ENCODE data around the gene GIT2. TPM values are rescaled to one million over a fixed set of nuclear protein-coding genes. Genes with fewer than 3 reads are reported as not detected.

GIT2 gene
- total and polyA plus RNA-seq, 10 of the 15 experiments (the other 5 are each of a cell fraction or from before 2014, with no cell fraction given), result 9.1 to 49.9 (median 43.9) TPM

GRCh38 chr12:109932878-109933503 lies 63.2 kb downstream of the GIT2 start:
- H3K79me2 ChIP-seq (ENCODE audit: control insufficient read depth, insufficient read depth, low read length), result no peaks in the 10 kb centered on the region
- no peak overlapping the region for H3K4me3 ChIP-seq
- ATAC-seq (no peak), DNase-seq (ENCODE audit: low read depth, low spot score) (no peak), FAIRE-seq (no peak)
- H3K27ac ChIP-seq (ENCODE audit: control insufficient read depth, insufficient read depth), result no peak overlapping the region
- ChIA-PET SMC1A (ENCODE audit: uncharacterized antibody, unreplicated experiment) (interaction anchor here (1.0 kb wide), 1 partner anchor 55 kb away, joined by 3 read pairs; no protein-coding TSS in a partner anchor), POLR2A (interaction anchor here (0.5 kb wide), 1 partner anchor 451 kb away, joined by 9 read pairs; no protein-coding TSS in a partner anchor), CTCF (interaction anchor here (0.7 to 1.0 kb wide), 2 partner anchors 10 to 88 kb away, joined by 3 read pairs; no protein-coding TSS in a partner anchor), RAD21 (ENCODE audit: unreplicated experiment) (no interaction called here)
- no TSS peak for BruUV-seq (replicated peaks)
- H3K9ac ChIP-seq (ENCODE audit: control insufficient read depth, insufficient read depth, low read length), result no peak overlapping the region
- TF ChIP-seq RELB (IDR thresholded peaks at IDR 0.05; ENCODE audit: low read depth) (no peak), SMAD1 (IDR thresholded peaks at IDR 0.05; ENCODE audit: low read depth, partially characterized antibody) (no peak), EZH2 (IDR thresholded peaks at IDR 0.05; ENCODE audit: borderline replicate concordance, control insufficient read depth, low read depth, low read length) (no peak), NFXL1 (IDR thresholded peaks at IDR 0.05; ENCODE audit: borderline replicate concordance) (no peak), MYB (IDR thresholded peaks at IDR 0.05; ENCODE audit: borderline replicate concordance, low read depth, low read length) (no peak), JUNB (IDR thresholded peaks at IDR 0.05) (no peak), TARDBP (IDR thresholded peaks at IDR 0.05; ENCODE audit: borderline replicate concordance) (no peak), MXI1 (IDR thresholded peaks at IDR 0.05; ENCODE audit: low read depth, low read length) (no peak), IRF4 (IDR thresholded peaks at IDR 0.05; ENCODE audit: low read depth, low read length) (no peak), IKZF2 (IDR thresholded peaks at IDR 0.05) (no peak), CREB1 (IDR thresholded peaks at IDR 0.05; ENCODE audit: low read depth) (no peak), TBL1XR1 (IDR thresholded peaks at IDR 0.05; ENCODE audit: low read depth, low read length) (no peak), ELK1 (IDR thresholded peaks at IDR 0.05; ENCODE audit: low read depth, low read length) (no peak), NKRF (conservative IDR thresholded peaks at IDR 0.05) (no peak), NBN (IDR thresholded peaks at IDR 0.05) (no peak)
- no peaks in the 10 kb centered on the region for H3K9me3 ChIP-seq (replicated peaks; ENCODE audit: control insufficient read depth, insufficient read depth, low read length)
- H3K27me3 ChIP-seq (replicated peaks in 1 of 2; ENCODE audit: control insufficient read depth in 2 of 2, insufficient read depth in 2 of 2, low read length in 1 of 2), result no peaks in the 10 kb centered on the region
- H4K20me1 ChIP-seq (ENCODE audit: control insufficient read depth, insufficient read depth), result no peaks in the 10 kb centered on the region
- no peaks in the 10 kb centered on the region for H3K4me1 ChIP-seq (ENCODE audit: control insufficient read depth, insufficient read depth, low read length)
- H3K36me3 ChIP-seq (ENCODE audit: control insufficient read depth in 2 of 2, insufficient read depth in 2 of 2, low read length in 1 of 2), result peaks cover 9 to 24% of the 10 kb centered on the region in 2 experiments
- no peak overlapping the region for H3K4me2 ChIP-seq (ENCODE audit: control insufficient read depth, insufficient read depth)
- intact Hi-C loops (cut with micrococcal nuclease; ENCODE audit: unreplicated experiment), result no loop called here
- in situ Hi-C loops (cut with MboI), result no loop called here
- 91% methylated on average over 14 of the region's 14 CpGs for WGBS (ENCODE audit: insufficient coverage, insufficient replicate concordance, low lambda C conversion rate, missing lambda C conversion rate)
- H2AFZ ChIP-seq (ENCODE audit: control insufficient read depth, low read depth, low read length), result no peak overlapping the region
